B cell (primary cell): ENCODE results near the gene RREB1. TPM values are rescaled to one million over a fixed set of nuclear protein-coding genes. Genes with fewer than 3 reads are reported as not detected.
A peak's percentile ranks its signal among the peaks of the same experiment; 100 is the strongest.

Experiments
- ATAC-seq: fragments of 200-7000 bp; cut with Tn5 transposase; one replicate; pipeline ENCODE4 v1.10.0; 2021; ENCODE audit warnings: low read depth, mild to moderate bottlenecking, moderate number of reproducible peaks, moderate library complexity
- CTCF ChIA-PET: fragments of 350-600 bp; sonication (Branson Sonifier 250); formaldehyde crosslinking; loops from one replicate; lab custom pipeline; 2021; ENCODE audit warnings: antibody characterized with exemption, inconsistent platforms; lab: Charles Lee
- POLR2A ChIA-PET: fragments of 350-600 bp; sonication (Branson Sonifier 250); formaldehyde crosslinking; loops from one replicate; lab custom pipeline; 2021; ENCODE audit warnings: antibody characterized with exemption; lab: Charles Lee
- DNase-seq: peaks from one replicate; pipeline ENCODE4 v3.0.0; 2013
- H2AFZ ChIP-seq: 2 replicates; pipeline ENCODE4 v1.6.1; 2012; ENCODE audit warnings: mild to moderate bottlenecking, low read depth, low read length; ENCODE audit not compliant: insufficient read depth, poor library complexity, severe bottlenecking
- H3K27ac ChIP-seq, 2 donors: 1 replicate in 1 of 2; 2 replicates in 1 of 2; pipeline ENCODE4 v1.5.1; 2012 to 2013; ENCODE audit warnings: low read length in 2 of 2, mild to moderate bottlenecking in 2 of 2, moderate library complexity in 1 of 2
- H3K27me3 ChIP-seq, 4 experiments: fragments of 200-600 bp in 1 of 4; sonication (generic) in 1 of 4; replicated peaks in 1 of 4; 1 replicate in 2 of 4; 2 replicates in 2 of 4; pipeline versions ENCODE4 v1.6.1 to v1.7.0; 2013 to 2016; ENCODE audit warnings: low read length in 3 of 4, mild to moderate bottlenecking in 2 of 4, mixed read lengths in 1 of 4, moderate library complexity in 1 of 4; ENCODE audit not compliant: insufficient read depth in 4 of 4, control insufficient read depth in 3 of 4; ENCODE audit errors: control extremely low read depth in 1 of 4
- H3K36me3 ChIP-seq, 2 experiments: replicated peaks in 1 of 2; 1 replicate in 1 of 2; 2 replicates in 1 of 2; pipeline versions ENCODE4 v1.6.1 to v1.7.1; 2013; ENCODE audit warnings: low read length in 1 of 2; ENCODE audit not compliant: insufficient read depth in 2 of 2, control insufficient read depth in 1 of 2; ENCODE audit errors: control extremely low read depth in 1 of 2, extremely low read depth in 1 of 2
- H3K4me1 ChIP-seq, 2 donors: fragments of 200-600 bp in 1 of 2; sonication (generic) in 1 of 2; 1 replicate in 1 of 2; 2 replicates in 1 of 2; pipeline versions ENCODE4 v1.5.1 to v1.6.1; 2013 to 2017; ENCODE audit warnings: low read length in 2 of 2; ENCODE audit not compliant: control insufficient read depth in 2 of 2, insufficient read depth in 2 of 2
- H3K4me2 ChIP-seq: replicated peaks from 2 replicates; pipeline ENCODE3; 2012; ENCODE audit warnings: mild to moderate bottlenecking, low read depth, low read length; ENCODE audit not compliant: poor library complexity, severe bottlenecking
- H3K4me3 ChIP-seq, 5 experiments: fragments of 200-600 bp in 1 of 5; sonication (generic) in 1 of 5; 1 replicate in 3 of 5; 2 replicates in 2 of 5; pipeline versions ENCODE4 v1.5.1 to v1.7.0; 2011 to 2016; ENCODE audit warnings: low read length in 4 of 5, mild to moderate bottlenecking in 4 of 5, low read depth in 2 of 5, control low read depth in 1 of 5, moderate library complexity in 1 of 5; ENCODE audit not compliant: insufficient read depth in 1 of 5; ENCODE audit errors: control extremely low read depth in 1 of 5, extremely low read depth in 1 of 5
- H3K79me2 ChIP-seq: fragments of 200-600 bp; sonication (generic); one replicate; pipeline ENCODE4 v1.6.0; 2016; ENCODE audit warnings: low read length; ENCODE audit not compliant: control insufficient read depth, insufficient read depth
- H3K9ac ChIP-seq: fragments of 200-600 bp; sonication (generic); 2 replicates; pipeline ENCODE4 v1.6.1; 2017; ENCODE audit warnings: mild to moderate bottlenecking, low read length, moderate library complexity
- H3K9me3 ChIP-seq, 3 donors: one replicate each; pipeline versions ENCODE4 v1.6.1 to v1.7.1; 2013; ENCODE audit warnings: low read length in 2 of 3; ENCODE audit not compliant: control insufficient read depth in 2 of 3, insufficient read depth in 1 of 3; ENCODE audit errors: control extremely low read depth in 1 of 3
- H4K20me1 ChIP-seq: 2 replicates; pipeline ENCODE4 v1.6.0; 2012; ENCODE audit warnings: mild to moderate bottlenecking, low read length; ENCODE audit not compliant: insufficient read depth, control insufficient read depth, poor library complexity, severe bottlenecking
- H3K27ac Mint-ChIP-seq: one replicate; pipeline ENCODE4 v1.8.0; 2021; ENCODE audit warnings: mixed read lengths
- H3K27me3 Mint-ChIP-seq: one replicate; pipeline ENCODE4 v1.8.0; 2021; ENCODE audit warnings: mixed read lengths
- H3K4me1 Mint-ChIP-seq: one replicate; pipeline ENCODE4 v1.8.0; 2021; ENCODE audit warnings: mixed read lengths
- H3K4me3 Mint-ChIP-seq: one replicate; pipeline ENCODE4 v1.8.0; 2021; ENCODE audit warnings: mixed read lengths
- H3K9me3 Mint-ChIP-seq: one replicate; pipeline ENCODE4 v1.8.0; 2022; ENCODE audit warnings: mixed read lengths; ENCODE audit not compliant: insufficient read depth
- CTCF ChIP-seq: fragments of 200-600 bp; IDR thresholded peaks from one replicate; pipeline ENCODE4 v1.8.0; 2022; ENCODE audit warnings: antibody characterized with exemption, mild to moderate bottlenecking
- EZH2 ChIP-seq: IDR thresholded peaks from 2 replicates; pipeline ENCODE4 v1.6.1; 2012; ENCODE audit warnings: borderline replicate concordance, low read depth, mild to moderate bottlenecking, moderate library complexity, low read length; ENCODE audit not compliant: insufficient read depth, poor library complexity, severe bottlenecking
- WGBS: methylation state at CpG from one replicate; pipeline ENCODE4 v1.1.5; 2013; ENCODE audit warnings: missing lambda C conversion rate; ENCODE audit not compliant: insufficient coverage; 5-methylcytosine and 5-hydroxymethylcytosine counted together
- intact Hi-C: fragments of 100-400 bp; cut with micrococcal nuclease; formaldehyde crosslinking; loops from one replicate; pipeline ENCODE4 v1.10.0; 2022
- polyA plus RNA-seq: library from polyadenylated mRNA; depleted of rRNA; stranded (reverse); fragments of >200 nt; gene quantifications from 2 replicates; pipeline ENCODE4 v1.2.3, GENCODE V29; 2012
- total RNA-seq, 2 donors: library from RNA; stranded (reverse); fragments of 120-200 nt in 1 of 2; gene quantifications; 1 replicate in 1 of 2; 2 replicates in 1 of 2; pipeline versions ENCODE4 v1.2.3 to v1.2.4, GENCODE V29; 2013 to 2022

The RREB1 gene
- total and polyA plus RNA-seq, 2 donors (not counting 1 experiment from before 2014, with no cell fraction given), result 10.4 to 58.6 TPM

- H3K36me3 ChIP-seq, result no peaks in the 10 kb centered on the region
- Mint-ChIP-seq H3K4me3 (peak overlapping the region; percentile 62), H3K27ac (no peak overlapping the region), H3K9me3 (no peaks in the 10 kb centered on the region), H3K4me1 (peaks cover 74% of the 10 kb centered on the region), H3K27me3 (no peaks in the 10 kb centered on the region)
- TF ChIP-seq CTCF (no peak), EZH2 (no peak)
- no peaks in the 10 kb centered on the region for H3K9me3 ChIP-seq
- CTCF ChIA-PET, result interaction anchor here (1.1 to 1.4 kb wide), 2 partner anchors 8 to 10 kb away, joined by 3 read pairs; no protein-coding TSS in a partner anchor
- no peaks in the 10 kb centered on the region for H3K27me3 ChIP-seq
- no peak overlapping the region for H3K4me2 ChIP-seq
- peaks cover 49% of the 10 kb centered on the region for H4K20me1 ChIP-seq
- H3K4me3 ChIP-seq, result no peak overlapping the region
- H3K27ac ChIP-seq, result no peak overlapping the region
- H3K4me1 ChIP-seq, result peaks cover 44 to 56% of the 10 kb centered on the region in 2 donors
- no peak overlapping the region for H3K9ac ChIP-seq
- intact Hi-C loops, result no loop called here
- H3K79me2 ChIP-seq, result peaks cover 94% of the 10 kb centered on the region
- POLR2A ChIA-PET, result interaction anchor here (0.7 kb wide), 1 partner anchor 19 kb away, joined by 10 read pairs; no protein-coding TSS in a partner anchor
- no peak for ATAC-seq
- WGBS, result 96% methylated on average over 7 of the region's 7 CpGs
- no peak overlapping the region for H2AFZ ChIP-seq
- DNase-seq, result no peak
Observed at GRCh38 chr6:7143476-7143974, 35.8 kb downstream of the RREB1 start.

GRCh38 chr6:7144872-7145584, 37.3 kb downstream of the RREB1 start:
- Histone ChIP-seq H3K4me2 (peak overlapping the region; percentile 69), H3K36me3 (no peaks in the 10 kb centered on the region), H3K9ac (no peak overlapping the region), H3K4me1 (peaks cover 37 to 51% of the 10 kb centered on the region in 2 donors), H3K4me3 (no peak overlapping the region), H3K79me2 (peaks cover 97% of the 10 kb centered on the region), H4K20me1 (peaks cover 51% of the 10 kb centered on the region), H3K27me3 (no peaks in the 10 kb centered on the region), H3K9me3 (no peaks in the 10 kb centered on the region), H2AFZ (no peak overlapping the region), H3K27ac (no peak overlapping the region)
- Mint-ChIP-seq H3K4me3 (peak overlapping the region; percentile 20), H3K27ac (no peak overlapping the region), H3K9me3 (no peaks in the 10 kb centered on the region), H3K4me1 (peaks cover 73% of the 10 kb centered on the region), H3K27me3 (no peaks in the 10 kb centered on the region)
- POLR2A ChIA-PET, result interaction anchor here (0.7 kb wide), 2 partner anchors 8 to 102 kb away, joined by 3 read pairs; no protein-coding TSS in a partner anchor
- CTCF ChIA-PET, result interaction anchor here (1.4 kb wide), 1 partner anchor 9 kb away, joined by 3 read pairs; no protein-coding TSS in a partner anchor
- 89% methylated on average over 2 of the region's 7 CpGs for WGBS
- DNase-seq (no peak), ATAC-seq (no peak)
- TF ChIP-seq EZH2 (no peak), CTCF (no peak)
- intact Hi-C loops, result no loop called here
